ENCODE data around the gene COL5A1.
"Not testable (repeated sequence)": the region's sequence is repeated elsewhere in the genome, so short reads cannot be mapped to it uniquely, and the experiment has no call there.

Gene COL5A1

DNA sequence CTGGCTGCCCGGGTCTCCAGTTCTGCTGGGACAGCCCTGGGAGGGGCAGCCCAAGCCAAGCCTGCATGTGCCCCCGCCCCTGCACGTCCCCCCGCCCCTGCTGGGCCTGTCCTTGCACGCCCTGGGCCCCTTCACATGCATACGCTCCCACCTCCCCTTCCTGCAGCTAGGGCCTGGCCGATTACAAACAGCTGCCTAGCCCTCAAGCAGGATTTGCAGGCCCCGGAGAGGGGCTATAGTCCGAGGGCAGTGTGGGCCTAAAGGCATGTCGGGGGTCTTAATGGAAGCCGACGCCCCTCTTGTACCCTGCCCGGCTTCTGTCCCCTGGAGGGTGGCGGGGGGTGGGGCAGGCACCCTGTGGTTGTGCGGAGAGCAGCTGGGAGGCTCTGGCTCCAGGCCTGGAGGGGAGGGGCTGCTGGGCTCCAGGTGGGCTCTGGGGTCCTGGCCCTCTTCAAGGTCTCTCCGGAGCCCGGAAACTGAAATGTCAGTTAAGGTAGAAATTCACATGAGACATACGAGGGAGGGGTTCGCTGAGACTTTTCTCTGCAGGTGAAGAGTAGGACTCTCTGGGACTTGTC, 16.9 kb downstream of the COL5A1 start:
- DNase-seq = no peak

DNA sequence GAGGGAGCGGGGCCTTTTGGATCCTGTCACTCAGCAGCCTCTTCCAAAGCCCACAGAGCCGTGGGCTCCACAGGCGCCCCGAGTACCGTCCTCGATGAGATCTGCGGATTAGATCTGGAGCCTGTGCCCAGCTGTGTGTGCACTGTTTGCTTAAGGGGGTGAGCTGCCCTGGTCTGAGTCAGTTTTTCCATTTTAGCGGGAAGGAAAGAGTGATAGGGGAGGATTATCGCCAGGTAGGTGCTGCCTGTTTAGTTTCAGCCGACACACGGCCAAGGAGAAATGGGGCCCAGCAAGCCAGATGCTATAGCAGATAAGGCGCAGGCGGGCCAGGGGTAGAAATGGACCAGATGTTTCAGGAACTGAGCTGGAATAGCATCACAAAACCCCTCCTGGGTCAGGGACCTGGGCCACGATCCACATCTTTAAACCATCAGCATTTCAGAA, 18.1 kb downstream of the COL5A1 start:
- DNase-seq = no peak

DNA sequence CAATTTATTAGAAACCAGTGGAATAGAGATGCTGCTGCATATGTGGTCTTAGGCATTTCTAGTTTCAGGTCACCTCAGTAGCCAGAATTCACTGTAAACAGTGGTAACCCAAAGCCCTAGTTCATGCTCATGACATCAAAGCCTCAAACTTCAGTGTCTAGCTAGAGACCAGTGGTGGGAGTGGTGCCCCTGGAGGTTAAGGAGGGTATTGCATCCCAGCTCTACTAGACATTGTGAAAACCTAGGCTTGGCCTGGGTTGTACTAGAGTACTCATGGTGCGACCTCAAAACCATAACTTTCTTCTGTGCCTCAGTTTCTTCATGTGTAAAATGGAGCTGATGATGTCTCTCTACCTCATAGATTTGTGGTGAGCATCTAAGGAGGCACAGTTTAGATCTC, 18.8 kb downstream of the COL5A1 start:
- no peak for DNase-seq

DNA sequence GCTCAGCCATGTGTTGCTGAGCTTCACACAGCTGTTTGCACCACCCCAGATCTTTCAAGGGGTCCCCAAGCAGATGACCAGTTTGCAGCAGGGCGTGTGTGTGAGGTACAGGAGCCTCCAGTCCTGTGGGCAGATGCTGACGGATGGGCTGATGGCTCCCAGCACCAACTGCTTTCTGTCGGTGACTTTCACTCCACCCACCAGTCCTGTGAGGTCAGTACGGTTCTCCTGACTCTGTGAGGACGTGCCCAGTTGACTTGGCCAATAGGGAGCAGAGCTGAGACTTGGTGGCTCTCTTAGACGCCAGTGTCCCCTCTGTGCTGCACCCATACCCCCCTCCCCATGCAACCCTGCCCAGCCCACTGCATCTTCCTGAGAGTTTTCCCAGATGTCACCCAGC, 19.7 kb downstream of the COL5A1 start:
- DNase-seq = no peak

DNA sequence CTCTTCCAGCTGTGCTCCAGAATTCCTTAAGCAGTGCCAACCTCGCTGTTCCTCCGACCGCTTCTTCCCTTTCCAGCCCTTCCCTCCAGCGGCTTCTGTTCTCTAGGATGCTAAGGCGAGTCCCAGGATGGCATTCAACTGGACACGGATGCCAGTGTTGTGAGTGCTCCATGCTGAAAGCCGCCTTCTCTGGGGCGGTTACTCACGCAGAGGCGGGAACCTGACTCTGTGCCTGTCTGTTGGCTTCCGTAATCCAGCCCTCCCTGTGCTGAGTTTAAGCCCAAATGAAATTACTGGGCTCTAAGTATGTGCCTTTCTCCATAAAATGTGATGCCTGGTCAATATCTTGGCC, 20.2 kb downstream of the COL5A1 start:
- DNase-seq = no peak

DNA sequence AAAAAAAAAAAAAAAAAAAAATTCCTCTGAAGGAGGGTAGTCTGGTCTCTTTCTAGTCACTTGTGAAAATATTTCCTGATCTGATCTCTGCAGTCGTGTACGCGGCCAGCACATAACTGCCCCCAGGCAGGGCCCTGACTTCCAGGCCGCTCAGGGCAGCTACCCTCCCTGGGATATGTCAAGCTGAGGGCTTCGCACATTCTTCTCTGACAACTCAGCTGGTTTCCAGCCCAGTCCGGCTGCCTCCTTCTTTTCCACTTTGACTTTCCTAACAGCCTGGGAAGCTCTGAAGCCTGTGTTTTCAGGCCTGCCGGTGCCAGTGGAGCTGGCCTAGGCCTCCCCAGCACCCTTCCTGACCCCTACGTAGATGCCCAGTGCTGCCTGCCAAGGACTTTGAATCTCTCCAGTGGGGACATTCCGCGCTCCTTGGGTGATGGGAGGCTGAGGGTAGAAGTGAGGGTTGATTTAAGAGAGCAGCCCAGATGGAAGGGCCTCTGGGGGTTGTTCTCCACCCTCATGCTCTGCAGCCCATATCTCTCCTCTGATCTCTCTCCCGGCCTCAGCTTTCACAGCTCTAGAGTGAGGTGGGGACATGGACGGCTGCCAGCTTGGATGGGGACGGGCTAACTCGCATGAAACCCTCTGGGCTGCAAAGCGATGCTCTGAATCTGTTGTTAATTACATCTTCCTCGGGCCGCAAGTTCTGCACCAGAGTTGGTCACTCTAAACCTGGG, 20.7 kb downstream of the COL5A1 start:
- DNase-seq = peak; percentile 44

DNA sequence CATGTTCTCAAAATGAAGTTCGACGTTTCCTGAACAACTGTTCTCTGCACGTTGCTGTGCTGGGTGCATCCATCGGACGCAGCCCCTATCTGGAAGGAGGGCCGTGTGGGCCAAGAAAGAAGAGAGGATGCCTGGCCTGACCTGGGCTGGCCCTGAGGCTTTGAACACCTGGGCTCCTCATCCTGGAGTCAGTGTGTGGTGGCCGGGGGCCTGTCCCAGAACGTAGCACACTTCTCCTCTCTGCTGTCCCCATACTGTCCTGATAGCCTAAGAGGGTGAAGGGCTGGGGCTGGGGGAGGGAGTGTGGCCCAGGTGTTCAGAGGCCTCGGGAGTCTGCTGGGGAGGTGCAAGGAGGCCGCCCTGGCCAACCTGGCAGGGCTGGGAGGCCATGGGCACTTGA, 21.5 kb downstream of the COL5A1 start:
- no peak for DNase-seq

DNA sequence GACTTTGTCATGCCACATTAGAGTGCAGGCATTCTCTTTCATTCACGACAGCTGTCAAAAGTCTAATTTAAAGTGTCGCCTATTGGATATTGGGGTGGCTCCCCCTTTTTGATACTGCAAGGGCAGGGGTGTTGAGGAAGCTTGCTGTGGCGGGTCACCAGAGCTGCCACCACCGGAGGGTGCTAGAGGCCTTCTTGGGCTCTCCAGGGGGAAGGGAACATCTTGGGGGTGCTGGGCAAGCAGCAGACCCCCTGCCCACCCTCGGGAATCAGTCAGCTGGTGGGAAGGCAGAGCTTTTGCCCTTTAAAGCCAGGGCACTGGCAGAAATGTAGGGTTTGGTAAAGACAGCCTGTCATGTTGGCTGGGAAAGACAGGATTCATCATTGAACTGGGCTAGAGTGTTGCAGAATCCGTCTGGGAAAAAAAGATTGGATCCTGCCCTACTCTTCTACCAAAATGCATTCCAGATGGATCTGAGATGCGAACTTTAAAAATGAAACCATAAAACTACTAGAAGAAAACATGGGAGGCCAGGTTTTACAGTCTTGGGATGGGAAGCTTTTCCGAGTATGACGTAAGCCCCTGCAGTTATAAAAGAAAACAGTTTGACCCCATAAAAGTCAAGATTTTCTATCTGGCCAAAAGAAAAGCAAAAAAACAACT, 22.3 kb downstream of the COL5A1 start:
- no peak for DNase-seq

DNA sequence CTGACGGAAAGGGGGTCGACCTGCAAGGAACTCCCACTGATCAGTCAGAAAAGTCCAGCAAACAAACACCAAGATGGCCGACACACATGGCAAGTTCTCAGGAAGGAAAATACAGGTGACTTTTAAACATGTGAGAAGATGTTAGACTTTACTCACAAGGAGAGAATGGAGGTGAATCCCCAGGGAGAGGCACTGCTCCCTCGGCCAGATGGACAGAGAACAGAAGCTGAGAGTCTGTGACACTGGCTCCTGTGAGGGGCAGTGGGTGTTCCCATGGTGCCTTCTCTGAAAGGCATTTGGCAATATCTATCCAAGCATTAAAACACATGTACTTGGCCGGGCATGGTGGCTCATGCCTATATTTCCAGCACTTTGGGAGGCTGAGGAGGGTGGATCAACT, 22.8 kb downstream of the COL5A1 start:
- no peak for DNase-seq

DNA sequence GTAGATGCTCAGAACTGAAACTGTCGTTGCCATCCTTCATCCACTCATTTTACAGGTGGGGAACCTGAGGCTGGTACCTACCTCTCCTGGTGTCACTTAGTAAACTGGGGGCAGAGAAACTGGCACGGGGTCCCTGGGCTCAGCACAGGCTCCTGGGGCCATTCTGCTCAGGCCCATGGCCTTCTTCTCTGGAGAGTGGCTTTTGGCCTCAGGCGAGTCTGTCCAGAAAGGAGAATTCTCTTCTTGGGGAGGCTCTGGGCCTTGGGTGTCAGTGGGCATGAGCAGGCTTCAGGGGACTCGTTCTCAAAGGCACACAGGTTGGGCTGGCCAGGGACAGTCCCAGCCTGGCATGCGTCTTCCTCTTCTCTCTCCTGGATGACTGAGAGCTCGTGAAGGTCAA, 24.6 kb downstream of the COL5A1 start:
- no peak for DNase-seq

DNA sequence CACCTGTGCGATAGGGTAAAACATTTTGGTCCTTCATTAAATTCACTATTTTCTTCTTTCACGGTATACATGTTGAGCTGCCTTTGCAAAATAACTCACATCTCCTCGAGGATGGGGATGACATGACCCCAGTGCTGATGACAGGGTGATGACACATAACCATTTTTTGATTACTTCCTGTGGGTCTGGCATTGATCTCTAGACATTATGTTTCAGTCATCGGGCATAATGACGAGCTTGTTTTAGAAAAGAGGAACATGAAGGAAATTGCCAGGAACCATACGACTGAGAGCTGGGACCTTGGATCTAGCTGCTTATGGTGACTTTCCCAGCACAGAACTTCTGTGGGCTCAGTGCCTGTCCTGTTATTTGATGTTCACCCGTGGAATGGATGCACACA, 25.2 kb downstream of the COL5A1 start:
- DNase-seq = no peak

DNA sequence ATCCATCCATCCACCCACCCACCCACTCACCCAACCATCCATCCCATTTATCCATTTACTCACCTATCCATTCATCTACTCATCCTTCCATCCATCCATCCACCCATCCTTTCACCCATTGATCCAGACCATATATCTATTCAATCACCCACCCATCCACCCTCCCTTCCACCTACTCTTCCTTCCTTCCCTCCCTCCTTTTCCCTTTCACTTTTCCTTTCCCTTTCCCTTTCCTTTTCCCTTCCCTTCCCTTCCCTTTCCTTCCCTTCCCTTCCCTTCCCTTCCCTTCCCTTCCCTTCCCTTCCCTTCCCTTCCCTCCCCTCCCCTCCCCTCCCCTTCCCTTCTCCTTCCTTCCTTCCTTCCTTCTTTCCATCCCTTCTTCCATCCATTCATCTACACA, 27.4 kb downstream of the COL5A1 start:
- not testable (repeated sequence) for DNase-seq

DNA sequence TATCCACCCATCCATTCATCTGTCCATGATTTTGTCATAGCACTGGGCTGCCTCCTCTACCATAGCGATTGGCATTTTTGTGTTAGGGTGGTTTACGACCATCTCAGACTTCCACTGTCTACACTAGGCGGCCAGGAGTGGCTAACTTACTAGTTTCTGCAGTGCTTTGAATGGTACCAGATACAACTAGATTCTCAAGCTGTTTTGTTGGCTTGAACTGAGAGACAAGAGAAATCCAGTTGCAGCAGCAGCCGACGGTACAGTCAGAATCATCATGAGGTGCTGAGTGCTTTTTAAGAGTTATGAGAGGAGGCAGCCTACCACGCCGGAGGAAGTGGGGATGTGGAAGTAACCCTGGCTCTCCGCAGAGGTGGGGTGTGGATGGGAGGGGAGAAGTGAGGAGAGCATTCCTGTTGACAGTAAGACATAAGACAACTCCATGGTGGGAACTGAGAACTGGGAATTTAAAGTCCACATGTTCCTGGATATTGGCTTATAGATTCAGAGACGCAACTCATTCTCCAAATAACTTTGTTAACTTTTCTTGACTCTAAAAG, 27.9 kb downstream of the COL5A1 start:
- no peak for DNase-seq

DNA sequence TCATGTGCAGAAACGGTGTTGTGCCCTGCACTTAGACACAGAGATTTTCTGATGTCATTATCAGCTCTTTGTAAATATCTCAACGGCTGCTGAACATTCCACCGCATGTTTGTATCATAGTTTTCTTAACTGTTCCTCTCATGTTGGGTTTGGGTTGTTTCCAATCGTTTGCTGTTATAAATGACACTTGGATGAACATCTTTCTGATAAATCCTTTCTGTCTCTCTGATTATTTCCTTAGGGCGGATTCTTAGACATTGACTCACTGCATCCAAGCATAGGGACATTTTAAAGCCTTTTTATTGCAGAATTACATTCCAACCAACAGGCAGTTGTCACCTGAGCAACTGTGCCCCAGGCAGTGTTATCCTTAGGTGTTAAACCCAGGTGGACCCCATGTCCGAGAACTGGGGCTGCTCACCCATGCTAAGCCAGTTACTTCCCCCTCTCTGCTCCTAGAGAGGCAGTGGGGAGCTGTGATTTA, 28.5 kb downstream of the COL5A1 start:
- no peak for DNase-seq

DNA sequence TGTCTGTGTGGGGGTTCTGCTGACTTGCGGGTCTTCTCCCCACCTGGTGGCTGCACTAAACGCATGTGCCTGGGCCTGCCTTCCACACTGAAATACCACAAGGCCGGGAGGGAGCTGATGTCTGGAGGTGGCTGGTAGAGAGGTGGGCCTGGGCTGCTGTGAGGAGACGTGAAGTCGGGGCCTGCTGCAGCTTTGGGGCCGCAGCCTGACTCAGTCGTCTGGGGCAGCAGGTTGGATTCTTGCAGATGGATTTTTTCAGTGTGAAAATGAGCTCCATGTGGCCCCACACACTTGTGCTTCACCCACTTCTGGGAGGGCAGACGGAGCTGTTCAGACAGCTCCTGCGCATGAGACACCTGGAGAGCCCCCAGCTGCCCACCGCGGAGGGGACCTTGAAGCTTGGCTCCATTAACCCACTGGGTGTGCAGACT, 29.3 kb downstream of the COL5A1 start:
- DNase-seq = no peak

DNA sequence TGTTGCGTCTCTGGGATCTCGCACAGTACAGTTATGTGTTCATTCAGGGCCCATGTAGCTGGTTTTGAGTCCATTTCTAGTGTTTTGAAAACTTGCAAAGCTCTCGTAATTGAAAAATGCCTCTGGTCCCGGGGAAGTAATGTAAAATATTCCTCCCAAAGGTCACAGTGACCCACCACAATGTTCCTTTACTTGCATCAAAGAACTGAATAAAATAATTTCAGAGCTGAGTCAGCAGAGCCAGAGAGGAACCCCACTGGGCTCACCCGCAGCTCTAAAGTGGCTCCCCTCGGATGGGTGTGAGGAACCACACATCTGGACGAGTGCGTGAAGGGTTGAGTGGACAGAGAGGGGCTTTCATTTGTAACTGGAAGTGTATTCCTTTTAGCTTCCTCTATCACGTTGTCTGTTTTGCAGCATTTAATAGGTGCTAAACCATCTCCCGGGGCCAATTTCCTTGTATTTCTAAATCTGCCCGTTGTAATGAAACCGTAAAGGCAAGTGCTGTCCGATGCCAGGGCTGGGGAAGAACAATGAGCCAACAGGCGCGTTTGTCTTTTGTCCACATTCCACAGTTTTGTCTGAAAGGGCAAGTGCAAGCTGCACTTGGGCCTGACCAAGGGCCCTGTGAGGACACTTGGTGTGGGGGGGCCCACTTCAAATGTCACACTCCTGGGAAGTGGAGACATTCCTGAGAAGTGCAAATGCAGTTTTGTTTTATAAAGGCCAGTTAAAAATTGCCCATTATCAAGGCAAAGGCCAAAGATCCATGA, 29.9 kb downstream of the COL5A1 start:
- no peak for DNase-seq

DNA sequence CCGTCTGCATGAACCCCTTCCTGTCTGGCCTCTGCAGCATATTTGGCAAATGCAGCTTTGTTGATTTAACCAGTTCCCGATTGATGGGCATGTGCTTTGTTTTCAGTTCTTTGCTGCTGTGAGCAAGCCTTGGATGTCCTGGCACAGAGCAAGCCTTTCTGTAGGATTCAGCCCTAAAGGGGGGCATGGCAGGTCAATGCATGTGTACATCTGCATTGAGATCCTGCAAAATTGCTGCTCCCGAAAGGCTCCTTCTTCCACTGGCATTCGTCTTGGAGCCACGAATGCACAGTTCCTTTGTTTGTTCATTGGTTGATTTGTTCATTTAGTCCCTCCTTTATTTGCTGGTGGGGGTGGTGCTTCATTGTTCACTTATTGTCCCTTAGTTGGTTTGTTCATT, 34.8 kb downstream of the COL5A1 start:
- DNase-seq = no peak

DNA sequence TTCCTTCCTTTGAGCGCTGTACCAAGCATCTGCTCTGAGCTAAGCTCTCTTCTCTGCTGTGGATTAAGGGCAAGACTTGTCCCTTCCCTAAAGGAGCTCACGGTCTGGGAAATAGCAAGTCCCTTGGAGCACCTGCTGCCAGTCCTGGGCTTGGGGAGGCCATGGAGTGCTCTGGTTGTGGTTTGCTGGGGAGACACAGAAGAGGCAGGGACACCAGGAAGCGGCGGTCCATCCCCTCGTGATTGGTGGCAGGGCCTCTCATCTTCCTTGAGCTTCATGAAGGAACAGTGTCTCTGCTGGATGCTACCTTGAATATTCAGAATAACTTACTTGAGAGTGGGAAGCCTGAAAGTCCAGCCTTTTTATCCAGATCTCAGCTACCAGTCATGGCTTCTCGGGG, 35.3 kb downstream of the COL5A1 start:
- no peak for DNase-seq

DNA sequence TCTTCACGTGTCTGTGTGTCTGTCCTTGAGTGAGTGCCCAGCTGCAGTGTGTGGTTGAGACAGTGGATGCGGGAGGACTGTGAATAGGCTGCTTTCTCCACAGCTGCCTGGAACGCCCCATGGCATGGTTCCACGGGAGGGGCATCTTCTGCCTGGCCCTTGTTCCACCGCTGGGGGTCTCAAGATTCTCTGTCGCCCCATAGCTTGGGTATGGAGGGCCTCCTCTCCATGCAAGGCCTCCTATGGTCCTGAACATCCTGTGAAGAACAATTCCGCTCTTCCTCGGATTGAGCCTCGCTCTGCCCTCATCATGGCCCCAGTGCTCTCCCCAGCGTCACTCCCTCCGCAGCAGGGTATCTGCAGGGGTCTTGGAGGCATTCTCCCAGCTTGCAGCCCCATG, 36.1 kb downstream of the COL5A1 start:
- no peak for DNase-seq

DNA sequence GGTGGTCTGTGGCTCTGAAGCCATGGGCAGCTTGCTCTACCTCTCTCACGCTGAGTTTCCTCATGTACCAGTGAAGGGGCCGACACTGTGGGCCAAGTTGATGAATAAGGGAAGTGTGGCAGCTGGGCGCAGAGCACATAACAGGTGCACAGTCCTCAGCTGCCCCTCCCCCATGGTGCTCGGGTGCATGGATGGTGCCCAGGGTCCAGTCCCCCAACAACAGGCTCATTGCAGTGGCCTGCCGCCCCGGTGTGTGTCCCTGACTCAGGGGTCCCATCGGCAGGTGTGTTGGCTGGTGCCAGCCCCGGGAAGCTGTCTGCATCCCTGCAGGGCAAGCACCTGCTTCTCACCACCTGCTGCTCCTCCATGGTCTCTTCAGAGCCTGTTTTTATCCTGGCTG, 36.6 kb downstream of the COL5A1 start:
- DNase-seq = no peak

DNA sequence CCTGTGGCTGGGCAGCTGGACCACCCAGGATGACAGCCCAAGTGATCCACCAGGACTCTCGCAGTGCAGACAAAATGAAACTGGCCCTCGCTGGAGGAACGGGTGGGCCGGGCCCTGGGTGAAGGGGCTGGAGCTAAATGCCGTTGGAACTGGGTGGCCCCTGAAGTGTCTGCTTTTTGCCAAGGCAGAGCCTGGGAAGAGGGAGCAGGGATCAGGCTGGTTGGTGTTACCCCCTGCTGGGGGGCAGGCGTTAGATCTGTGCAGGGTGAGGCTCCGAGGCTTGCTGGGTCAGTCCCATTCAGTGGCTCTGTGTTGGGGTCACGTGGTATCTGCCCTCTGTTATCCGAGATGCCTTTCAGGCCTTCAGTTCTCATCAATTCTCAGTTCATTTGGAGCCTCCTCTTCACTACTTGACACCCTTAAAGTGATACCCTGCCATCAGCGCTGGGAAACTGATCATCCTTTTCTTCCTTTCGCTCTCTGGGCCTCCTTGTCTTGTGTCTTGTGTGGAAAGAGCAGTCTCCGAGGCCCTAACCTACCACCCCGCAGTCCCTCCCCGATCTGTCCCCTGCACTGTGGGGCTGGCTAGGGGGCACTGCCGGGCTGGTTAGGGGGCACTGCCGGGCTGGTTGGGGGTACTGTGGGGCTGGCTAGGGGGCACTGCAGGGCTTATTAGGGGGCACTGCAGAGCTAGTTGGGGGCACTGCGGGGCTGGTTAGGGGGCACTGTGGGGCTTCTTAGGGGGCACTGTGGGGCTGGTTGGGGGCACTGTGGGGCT, 37.3 kb downstream of the COL5A1 start:
- no peak for DNase-seq

DNA sequence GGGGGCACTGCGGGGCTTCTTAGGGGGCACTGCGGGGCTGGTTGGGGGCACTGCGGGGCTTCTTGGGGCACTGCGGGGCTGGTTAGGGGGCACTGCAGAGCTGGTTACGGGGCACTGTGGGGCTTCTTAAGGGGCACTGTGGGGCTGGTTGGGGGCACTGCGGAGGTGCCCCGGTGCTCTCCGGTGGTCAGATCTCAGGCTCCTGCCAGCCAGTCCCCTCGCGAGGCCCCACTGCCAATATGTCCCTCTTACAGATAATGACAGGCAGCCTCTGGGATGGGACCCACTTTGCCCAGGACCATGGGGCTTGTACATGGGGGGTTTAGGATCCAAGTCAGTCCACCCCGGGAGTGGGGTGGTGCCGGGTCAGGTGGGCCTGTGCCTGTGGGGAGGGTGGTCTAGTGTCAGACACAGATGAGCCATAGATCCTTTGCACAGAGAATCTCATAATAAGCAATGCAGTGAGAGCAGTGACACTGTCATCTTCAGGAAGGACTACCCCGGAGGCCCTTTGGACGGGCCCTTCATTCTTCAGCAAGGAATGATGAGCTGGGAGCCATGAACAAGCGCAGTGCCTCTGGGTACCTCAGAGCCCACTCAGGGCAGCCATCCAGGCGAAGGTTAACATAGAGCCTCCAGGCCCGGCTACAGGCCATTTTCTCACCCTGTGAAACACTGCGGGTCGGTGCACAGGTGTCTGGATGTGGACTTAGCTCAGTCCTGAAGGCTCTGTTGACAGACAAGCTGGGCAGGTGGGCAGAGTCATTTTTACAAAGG, 38.2 kb downstream of the COL5A1 start:
- no peak for DNase-seq

Data from GOT3 (cell line).